B cell (primary cell): ENCODE results near the gene CERS1. TPM values are rescaled to one million over a fixed set of nuclear protein-coding genes. Genes with fewer than 3 reads are reported as not detected.
A peak's percentile ranks its signal among the peaks of the same experiment; 100 is the strongest.

Source experiments
- ATAC-seq: fragments of 200-7000 bp; cut with Tn5 transposase; one replicate; pipeline ENCODE4 v1.10.0; 2021; ENCODE audit warnings: low read depth, mild to moderate bottlenecking, moderate number of reproducible peaks, moderate library complexity
- CTCF ChIA-PET: fragments of 350-600 bp; sonication (Branson Sonifier 250); formaldehyde crosslinking; loops from one replicate; lab custom pipeline; 2021; ENCODE audit warnings: antibody characterized with exemption, inconsistent platforms; lab: Charles Lee
- POLR2A ChIA-PET: fragments of 350-600 bp; sonication (Branson Sonifier 250); formaldehyde crosslinking; loops from one replicate; lab custom pipeline; 2021; ENCODE audit warnings: antibody characterized with exemption; lab: Charles Lee
- DNase-seq: peaks from one replicate; pipeline ENCODE4 v3.0.0; 2013
- H2AFZ ChIP-seq: 2 replicates; pipeline ENCODE4 v1.6.1; 2012; ENCODE audit warnings: mild to moderate bottlenecking, low read depth, low read length; ENCODE audit not compliant: insufficient read depth, poor library complexity, severe bottlenecking
- H3K27ac ChIP-seq, 2 donors: 1 replicate in 1 of 2; 2 replicates in 1 of 2; pipeline ENCODE4 v1.5.1; 2012 to 2013; ENCODE audit warnings: low read length in 2 of 2, mild to moderate bottlenecking in 2 of 2, moderate library complexity in 1 of 2
- H3K27me3 ChIP-seq, 4 experiments: fragments of 200-600 bp in 1 of 4; sonication (generic) in 1 of 4; replicated peaks in 1 of 4; 1 replicate in 2 of 4; 2 replicates in 2 of 4; pipeline versions ENCODE4 v1.6.1 to v1.7.0; 2013 to 2016; ENCODE audit warnings: low read length in 3 of 4, mild to moderate bottlenecking in 2 of 4, mixed read lengths in 1 of 4, moderate library complexity in 1 of 4; ENCODE audit not compliant: insufficient read depth in 4 of 4, control insufficient read depth in 3 of 4; ENCODE audit errors: control extremely low read depth in 1 of 4
- H3K36me3 ChIP-seq, 2 experiments: replicated peaks in 1 of 2; 1 replicate in 1 of 2; 2 replicates in 1 of 2; pipeline versions ENCODE4 v1.6.1 to v1.7.1; 2013; ENCODE audit warnings: low read length in 1 of 2; ENCODE audit not compliant: insufficient read depth in 2 of 2, control insufficient read depth in 1 of 2; ENCODE audit errors: control extremely low read depth in 1 of 2, extremely low read depth in 1 of 2
- H3K4me1 ChIP-seq, 2 donors: fragments of 200-600 bp in 1 of 2; sonication (generic) in 1 of 2; 1 replicate in 1 of 2; 2 replicates in 1 of 2; pipeline versions ENCODE4 v1.5.1 to v1.6.1; 2013 to 2017; ENCODE audit warnings: low read length in 2 of 2; ENCODE audit not compliant: control insufficient read depth in 2 of 2, insufficient read depth in 2 of 2
- H3K4me2 ChIP-seq: replicated peaks from 2 replicates; pipeline ENCODE3; 2012; ENCODE audit warnings: mild to moderate bottlenecking, low read depth, low read length; ENCODE audit not compliant: poor library complexity, severe bottlenecking
- H3K4me3 ChIP-seq, 5 experiments: fragments of 200-600 bp in 1 of 5; sonication (generic) in 1 of 5; 1 replicate in 3 of 5; 2 replicates in 2 of 5; pipeline versions ENCODE4 v1.5.1 to v1.7.0; 2011 to 2016; ENCODE audit warnings: low read length in 4 of 5, mild to moderate bottlenecking in 4 of 5, low read depth in 2 of 5, control low read depth in 1 of 5, moderate library complexity in 1 of 5; ENCODE audit not compliant: insufficient read depth in 1 of 5; ENCODE audit errors: control extremely low read depth in 1 of 5, extremely low read depth in 1 of 5
- H3K79me2 ChIP-seq: fragments of 200-600 bp; sonication (generic); one replicate; pipeline ENCODE4 v1.6.0; 2016; ENCODE audit warnings: low read length; ENCODE audit not compliant: control insufficient read depth, insufficient read depth
- H3K9ac ChIP-seq: fragments of 200-600 bp; sonication (generic); 2 replicates; pipeline ENCODE4 v1.6.1; 2017; ENCODE audit warnings: mild to moderate bottlenecking, low read length, moderate library complexity
- H3K9me3 ChIP-seq, 3 donors: one replicate each; pipeline versions ENCODE4 v1.6.1 to v1.7.1; 2013; ENCODE audit warnings: low read length in 2 of 3; ENCODE audit not compliant: control insufficient read depth in 2 of 3, insufficient read depth in 1 of 3; ENCODE audit errors: control extremely low read depth in 1 of 3
- H4K20me1 ChIP-seq: 2 replicates; pipeline ENCODE4 v1.6.0; 2012; ENCODE audit warnings: mild to moderate bottlenecking, low read length; ENCODE audit not compliant: insufficient read depth, control insufficient read depth, poor library complexity, severe bottlenecking
- H3K27ac Mint-ChIP-seq: one replicate; pipeline ENCODE4 v1.8.0; 2021; ENCODE audit warnings: mixed read lengths
- H3K27me3 Mint-ChIP-seq: one replicate; pipeline ENCODE4 v1.8.0; 2021; ENCODE audit warnings: mixed read lengths
- H3K4me1 Mint-ChIP-seq: one replicate; pipeline ENCODE4 v1.8.0; 2021; ENCODE audit warnings: mixed read lengths
- H3K4me3 Mint-ChIP-seq: one replicate; pipeline ENCODE4 v1.8.0; 2021; ENCODE audit warnings: mixed read lengths
- H3K9me3 Mint-ChIP-seq: one replicate; pipeline ENCODE4 v1.8.0; 2022; ENCODE audit warnings: mixed read lengths; ENCODE audit not compliant: insufficient read depth
- EZH2 ChIP-seq: IDR thresholded peaks from 2 replicates; pipeline ENCODE4 v1.6.1; 2012; ENCODE audit warnings: borderline replicate concordance, low read depth, mild to moderate bottlenecking, moderate library complexity, low read length; ENCODE audit not compliant: insufficient read depth, poor library complexity, severe bottlenecking
- WGBS: methylation state at CpG from one replicate; pipeline ENCODE4 v1.1.5; 2013; ENCODE audit warnings: missing lambda C conversion rate; ENCODE audit not compliant: insufficient coverage; 5-methylcytosine and 5-hydroxymethylcytosine counted together
- intact Hi-C: fragments of 100-400 bp; cut with micrococcal nuclease; formaldehyde crosslinking; loops from one replicate; pipeline ENCODE4 v1.10.0; 2022
- polyA minus RNA-seq: library from RNA; depleted of rRNA, polyadenylated mRNA; stranded (reverse); fragments of >200 nt; gene quantifications from 2 replicates; pipeline ENCODE4 v1.2.3, GENCODE V29; 2012
- polyA plus RNA-seq: library from polyadenylated mRNA; depleted of rRNA; stranded (reverse); fragments of >200 nt; gene quantifications from 2 replicates; pipeline ENCODE4 v1.2.3, GENCODE V29; 2012
- total RNA-seq, 2 donors: library from RNA; stranded (reverse); fragments of 120-200 nt in 1 of 2; gene quantifications; 1 replicate in 1 of 2; 2 replicates in 1 of 2; pipeline versions ENCODE4 v1.2.3 to v1.2.4, GENCODE V29; 2013 to 2022
- TF ChIP-seq, protein P1 (sequence below): fragments of 200-600 bp; IDR thresholded peaks from one replicate; pipeline ENCODE4 v1.8.0; 2022; ENCODE audit warnings: antibody characterized with exemption, mild to moderate bottlenecking

CERS1 gene, protein sequence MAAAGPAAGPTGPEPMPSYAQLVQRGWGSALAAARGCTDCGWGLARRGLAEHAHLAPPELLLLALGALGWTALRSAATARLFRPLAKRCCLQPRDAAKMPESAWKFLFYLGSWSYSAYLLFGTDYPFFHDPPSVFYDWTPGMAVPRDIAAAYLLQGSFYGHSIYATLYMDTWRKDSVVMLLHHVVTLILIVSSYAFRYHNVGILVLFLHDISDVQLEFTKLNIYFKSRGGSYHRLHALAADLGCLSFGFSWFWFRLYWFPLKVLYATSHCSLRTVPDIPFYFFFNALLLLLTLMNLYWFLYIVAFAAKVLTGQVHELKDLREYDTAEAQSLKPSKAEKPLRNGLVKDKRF
- total RNA-seq (not detected in 2 replicates), polyA plus RNA-seq (not detected in 2 replicates), polyA minus RNA-seq (not detected in 2 replicates)
- total RNA-seq (2013): 0.40 TPM

DNA sequence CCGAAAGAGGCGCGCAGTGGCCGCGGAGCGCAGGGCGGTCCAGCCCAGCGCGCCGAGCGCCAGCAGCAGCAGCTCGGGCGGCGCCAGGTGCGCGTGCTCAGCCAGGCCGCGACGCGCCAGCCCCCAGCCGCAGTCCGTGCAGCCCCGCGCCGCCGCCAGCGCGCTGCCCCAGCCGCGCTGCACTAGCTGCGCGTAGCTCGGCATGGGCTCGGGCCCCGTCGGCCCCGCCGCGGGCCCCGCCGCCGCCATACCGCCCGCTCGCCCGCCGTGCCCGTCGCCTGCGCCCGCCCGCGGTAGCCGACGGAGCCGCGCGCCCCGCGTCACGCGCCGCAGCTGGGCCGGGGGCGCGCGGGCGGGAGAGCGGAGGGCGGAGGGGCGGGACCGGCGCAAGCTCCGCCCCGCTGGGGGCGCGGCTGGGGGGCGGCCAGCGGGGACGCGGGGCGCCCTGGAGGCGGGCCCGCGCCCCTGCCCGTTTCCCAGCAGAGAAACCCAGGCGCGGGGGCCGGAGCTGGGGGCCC is at the start of gene CERS1:
Gene CERS1, minus strand, starts transcription at position 335 of the 518 bp plus-strand sequence. Its CDS starts 86 bp downstream, at position 249.
- ChIA-PET POLR2A (no interaction called here), CTCF (no interaction called here)
- no peak for ATAC-seq
- Mint-ChIP-seq H3K27ac (no peak within 1 kb of the TSS), H3K4me1 (peaks cover 11% of the 10 kb centered on the region), H3K4me3 (peak within 1 kb of the TSS; percentile 87), H3K9me3 (no peaks in the 10 kb centered on the region), H3K27me3 (peaks cover 25% of the 10 kb centered on the region)
- peaks cover 0 to 19% of the 10 kb centered on the region in 2 experiments for H3K36me3 ChIP-seq
- H3K4me1 ChIP-seq: peaks cover 13 to 17% of the 10 kb centered on the region in 2 donors
- H3K27me3 ChIP-seq: peaks cover 0 to 25% (median 11%) of the 10 kb centered on the region in 4 experiments
- H3K4me3 ChIP-seq: peak within 1 kb of the TSS in 1 of 5 experiments; percentile 2
- no peak for TF ChIP-seq EZH2
- TF ChIP-seq, protein P1, sequence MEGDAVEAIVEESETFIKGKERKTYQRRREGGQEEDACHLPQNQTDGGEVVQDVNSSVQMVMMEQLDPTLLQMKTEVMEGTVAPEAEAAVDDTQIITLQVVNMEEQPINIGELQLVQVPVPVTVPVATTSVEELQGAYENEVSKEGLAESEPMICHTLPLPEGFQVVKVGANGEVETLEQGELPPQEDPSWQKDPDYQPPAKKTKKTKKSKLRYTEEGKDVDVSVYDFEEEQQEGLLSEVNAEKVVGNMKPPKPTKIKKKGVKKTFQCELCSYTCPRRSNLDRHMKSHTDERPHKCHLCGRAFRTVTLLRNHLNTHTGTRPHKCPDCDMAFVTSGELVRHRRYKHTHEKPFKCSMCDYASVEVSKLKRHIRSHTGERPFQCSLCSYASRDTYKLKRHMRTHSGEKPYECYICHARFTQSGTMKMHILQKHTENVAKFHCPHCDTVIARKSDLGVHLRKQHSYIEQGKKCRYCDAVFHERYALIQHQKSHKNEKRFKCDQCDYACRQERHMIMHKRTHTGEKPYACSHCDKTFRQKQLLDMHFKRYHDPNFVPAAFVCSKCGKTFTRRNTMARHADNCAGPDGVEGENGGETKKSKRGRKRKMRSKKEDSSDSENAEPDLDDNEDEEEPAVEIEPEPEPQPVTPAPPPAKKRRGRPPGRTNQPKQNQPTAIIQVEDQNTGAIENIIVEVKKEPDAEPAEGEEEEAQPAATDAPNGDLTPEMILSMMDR: no peak
- no peaks in the 10 kb centered on the region for H3K9me3 ChIP-seq
- no peaks in the 10 kb centered on the region for H3K79me2 ChIP-seq
- H3K9ac ChIP-seq: no peak within 1 kb of the TSS
- peaks cover 17% of the 10 kb centered on the region for H4K20me1 ChIP-seq
- intact Hi-C loops: no loop called here
- H3K27ac ChIP-seq: no peak within 1 kb of the TSS
- H2AFZ ChIP-seq: no peak within 1 kb of the TSS
- peak within 1 kb of the TSS; percentile 66 for H3K4me2 ChIP-seq
- under 1% methylated on average over 84 of the region's 89 CpGs for WGBS
- DNase-seq: peak; percentile 34

DNA sequence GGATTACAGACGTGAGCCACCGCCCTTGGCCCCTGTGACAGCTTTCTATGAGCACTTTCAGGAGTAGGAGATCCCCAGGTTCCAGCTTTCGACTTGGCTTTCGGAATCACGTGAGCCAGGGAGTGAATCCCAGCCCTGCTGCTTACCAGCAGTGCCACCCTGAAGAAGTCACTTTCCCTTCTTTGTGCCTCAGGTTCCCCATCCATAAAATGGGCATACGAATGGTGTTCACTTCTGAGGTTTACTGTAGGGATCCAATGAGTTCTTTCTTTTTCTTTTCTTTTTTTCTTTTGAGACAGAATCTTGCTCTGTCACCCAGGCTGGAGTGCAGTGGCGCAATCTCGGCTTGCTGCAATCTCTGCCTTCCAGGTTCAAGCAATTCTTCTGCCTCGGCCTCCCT is 49.3 kb upstream of the CERS1 start:
- no peaks in the 10 kb centered on the region for H3K9me3 Mint-ChIP-seq
- H2AFZ ChIP-seq: no peak overlapping the region
- no peak overlapping the region for H3K4me3 ChIP-seq
- POLR2A ChIA-PET: no interaction called here
- no peak for ATAC-seq
- H3K9ac ChIP-seq: no peak overlapping the region
- H3K27me3 Mint-ChIP-seq: peaks cover 21% of the 10 kb centered on the region
- H3K4me2 ChIP-seq: no peak overlapping the region
- no peaks in the 10 kb centered on the region for H4K20me1 ChIP-seq
- H3K36me3 ChIP-seq: no peaks in the 10 kb centered on the region
- peaks cover 17 to 44% of the 10 kb centered on the region in 2 donors for H3K4me1 ChIP-seq
- DNase-seq: no peak
- H3K9me3 ChIP-seq: no peaks in the 10 kb centered on the region
- 92% methylated on average over 8 of the region's 9 CpGs for WGBS
- H3K27ac ChIP-seq: no peak overlapping the region
- CTCF ChIA-PET: no interaction called here
- H3K27ac Mint-ChIP-seq: no peak overlapping the region
- peaks cover 0 to 20% (median 5%) of the 10 kb centered on the region in 4 experiments for H3K27me3 ChIP-seq
- no peaks in the 10 kb centered on the region for H3K79me2 ChIP-seq
- no peak for TF ChIP-seq EZH2
- TF ChIP-seq, protein P1: no peak
- H3K4me1 Mint-ChIP-seq: peaks cover 34% of the 10 kb centered on the region
- intact Hi-C loops: no loop called here
- no peak overlapping the region for H3K4me3 Mint-ChIP-seq
